ENCODE data around the gene GAS7. TPM values are rescaled to one million over a fixed set of nuclear protein-coding genes. Genes with fewer than 3 reads are reported as not detected.

GAS7 gene
- total RNA-seq, 1 donor from 2014 or later = 47.7 TPM

DNA sequence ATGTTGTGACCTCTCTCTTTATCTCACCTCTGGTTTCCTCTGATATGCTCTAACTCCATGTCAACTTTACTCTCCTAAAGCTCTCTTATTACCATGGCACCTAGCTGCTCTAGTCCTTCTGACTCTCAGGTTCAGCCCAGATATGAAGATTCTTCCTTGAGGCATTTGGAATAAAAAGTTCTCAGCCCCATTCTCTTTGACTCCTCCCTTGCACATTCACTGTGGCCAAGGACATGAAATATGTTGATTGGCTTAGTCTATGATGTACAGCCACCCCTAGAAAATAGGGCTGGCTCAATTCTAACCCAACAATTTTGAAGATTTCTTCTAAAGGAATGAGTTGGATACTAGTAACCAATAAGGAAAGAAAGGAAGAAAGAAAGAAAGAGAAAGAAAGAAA, 20.8 kb upstream of the GAS7 start:
- Mint-ChIP-seq H3K27ac (no peak overlapping the region), H3K9me3 (peaks cover 16% of the 10 kb centered on the region), H3K4me1 (peaks cover 4% of the 10 kb centered on the region)

DNA sequence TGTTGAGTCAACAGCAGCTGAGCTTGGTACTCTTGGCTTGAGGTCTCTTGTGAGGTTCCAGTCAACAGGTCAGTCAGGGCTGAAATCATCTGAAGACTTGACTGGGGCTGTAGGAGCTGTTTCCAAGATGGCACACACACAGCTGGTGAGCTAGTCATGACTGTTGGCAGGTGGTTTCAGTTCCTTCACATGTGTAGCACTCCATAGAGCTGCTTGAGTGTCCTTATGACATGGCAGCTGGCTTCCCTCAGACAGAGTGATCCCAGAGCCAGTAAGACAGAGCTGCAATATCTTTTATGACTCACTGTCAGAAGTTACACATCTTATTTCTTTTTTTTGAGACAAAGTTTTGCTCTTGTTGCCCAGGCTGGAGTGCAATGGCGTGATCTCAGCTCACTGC, 19.5 kb upstream of the GAS7 start:
- no peaks in the 10 kb centered on the region for H3K27me3 Mint-ChIP-seq (ENCODE audit: low read depth)
- H3K9me3 Mint-ChIP-seq = peaks cover 16% of the 10 kb centered on the region
- DNase-seq (ENCODE audit: low spot score in 2 of 2, unreplicated experiment in 2 of 2) = no peak
- H3K36me3 Mint-ChIP-seq = no peaks in the 10 kb centered on the region
- peaks cover 4% of the 10 kb centered on the region for H3K4me1 Mint-ChIP-seq
- H3K27ac Mint-ChIP-seq = no peak overlapping the region
- no peak overlapping the region for H3K4me3 Mint-ChIP-seq
- TF ChIP-seq, protein P1, sequence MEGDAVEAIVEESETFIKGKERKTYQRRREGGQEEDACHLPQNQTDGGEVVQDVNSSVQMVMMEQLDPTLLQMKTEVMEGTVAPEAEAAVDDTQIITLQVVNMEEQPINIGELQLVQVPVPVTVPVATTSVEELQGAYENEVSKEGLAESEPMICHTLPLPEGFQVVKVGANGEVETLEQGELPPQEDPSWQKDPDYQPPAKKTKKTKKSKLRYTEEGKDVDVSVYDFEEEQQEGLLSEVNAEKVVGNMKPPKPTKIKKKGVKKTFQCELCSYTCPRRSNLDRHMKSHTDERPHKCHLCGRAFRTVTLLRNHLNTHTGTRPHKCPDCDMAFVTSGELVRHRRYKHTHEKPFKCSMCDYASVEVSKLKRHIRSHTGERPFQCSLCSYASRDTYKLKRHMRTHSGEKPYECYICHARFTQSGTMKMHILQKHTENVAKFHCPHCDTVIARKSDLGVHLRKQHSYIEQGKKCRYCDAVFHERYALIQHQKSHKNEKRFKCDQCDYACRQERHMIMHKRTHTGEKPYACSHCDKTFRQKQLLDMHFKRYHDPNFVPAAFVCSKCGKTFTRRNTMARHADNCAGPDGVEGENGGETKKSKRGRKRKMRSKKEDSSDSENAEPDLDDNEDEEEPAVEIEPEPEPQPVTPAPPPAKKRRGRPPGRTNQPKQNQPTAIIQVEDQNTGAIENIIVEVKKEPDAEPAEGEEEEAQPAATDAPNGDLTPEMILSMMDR (IDR thresholded peaks at IDR 0.05; ENCODE audit: unreplicated experiment) = no peak

More for the DNA sequence above, 20.8 kb upstream of the GAS7 start:
- H3K4me3 Mint-ChIP-seq = no peak overlapping the region
- H3K36me3 Mint-ChIP-seq = no peaks in the 10 kb centered on the region
- TF ChIP-seq, protein P1 (IDR thresholded peaks at IDR 0.05; ENCODE audit: unreplicated experiment) = no peak
- no peaks in the 10 kb centered on the region for H3K27me3 Mint-ChIP-seq (ENCODE audit: low read depth)
- no peak for DNase-seq (ENCODE audit: low spot score in 2 of 2, unreplicated experiment in 2 of 2)

DNA sequence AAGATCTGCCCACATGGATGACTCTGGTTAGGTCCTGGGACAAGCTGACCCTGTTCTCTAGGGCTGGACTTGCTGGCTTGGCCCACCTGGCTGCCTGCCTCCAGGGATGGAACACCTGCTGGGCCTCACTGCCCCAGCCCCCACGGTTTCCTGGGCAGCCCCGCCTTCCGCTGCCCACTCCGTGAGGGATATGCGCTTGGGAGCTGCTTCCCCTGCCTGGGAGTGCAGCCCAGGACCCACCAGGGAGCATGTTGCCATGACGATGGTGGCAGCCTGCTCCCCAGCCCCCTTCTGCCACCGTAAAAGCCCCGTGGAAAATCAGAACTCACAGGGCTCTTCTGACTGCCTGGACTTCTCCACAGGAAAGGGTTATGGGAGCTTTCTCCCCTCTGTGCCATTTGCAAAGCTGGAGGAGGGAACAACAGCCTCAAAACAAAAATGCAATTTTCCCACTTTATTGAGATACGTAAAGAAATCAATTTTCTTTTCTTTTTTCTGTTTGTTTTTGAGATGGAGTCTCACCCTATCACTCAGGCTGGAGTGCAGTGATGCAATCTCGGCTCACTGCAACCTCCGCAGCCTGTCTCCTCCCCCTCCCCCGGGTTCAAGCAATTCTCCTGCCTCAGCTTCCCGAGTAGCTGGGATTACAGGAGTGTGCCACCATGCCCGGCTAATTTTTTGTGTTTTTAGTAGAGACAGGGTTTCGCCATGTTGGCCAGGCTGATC, 18.0 kb upstream of the GAS7 start:
- DNase-seq (ENCODE audit: low spot score in 2 of 2, unreplicated experiment in 2 of 2) = no peak

DNA sequence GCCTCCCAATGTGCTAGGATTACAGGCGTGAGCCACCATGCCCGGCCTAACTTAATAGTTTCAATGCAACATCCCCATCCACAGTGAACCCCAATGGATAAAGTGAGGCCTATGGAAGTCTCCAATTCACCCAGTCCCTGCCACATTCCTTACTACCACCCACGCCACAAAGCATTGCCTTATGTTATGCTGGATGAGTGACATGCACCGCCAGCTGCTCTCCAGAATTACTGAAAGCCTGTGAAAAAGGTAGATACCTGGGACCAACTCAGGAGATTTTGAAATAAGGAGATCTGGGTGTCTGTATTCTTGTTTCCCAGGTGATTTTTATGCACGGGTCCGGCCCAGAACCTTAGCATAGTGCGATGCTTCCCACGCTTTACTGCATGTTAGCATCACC, 16.9 kb upstream of the GAS7 start:
- no peaks in the 10 kb centered on the region for H3K27me3 Mint-ChIP-seq (ENCODE audit: low read depth)
- H3K4me1 Mint-ChIP-seq = peaks cover 9% of the 10 kb centered on the region
- no peak overlapping the region for H3K27ac Mint-ChIP-seq
- peaks cover 11% of the 10 kb centered on the region for H3K9me3 Mint-ChIP-seq
- no peak for DNase-seq (ENCODE audit: low spot score in 2 of 2, unreplicated experiment in 2 of 2)
- TF ChIP-seq, protein P1 (IDR thresholded peaks at IDR 0.05; ENCODE audit: unreplicated experiment) = no peak
- no peak overlapping the region for H3K4me3 Mint-ChIP-seq
- no peaks in the 10 kb centered on the region for H3K36me3 Mint-ChIP-seq

More for the DNA sequence above, 18.0 kb upstream of the GAS7 start:
- Mint-ChIP-seq H3K27ac (no peak overlapping the region), H3K9me3 (peaks cover 11% of the 10 kb centered on the region), H3K27me3 (ENCODE audit: low read depth) (no peaks in the 10 kb centered on the region), H3K36me3 (no peaks in the 10 kb centered on the region), H3K4me3 (no peak overlapping the region), H3K4me1 (peaks cover 4% of the 10 kb centered on the region)
- TF ChIP-seq, protein P1 (IDR thresholded peaks at IDR 0.05; ENCODE audit: unreplicated experiment) = no peak

DNA sequence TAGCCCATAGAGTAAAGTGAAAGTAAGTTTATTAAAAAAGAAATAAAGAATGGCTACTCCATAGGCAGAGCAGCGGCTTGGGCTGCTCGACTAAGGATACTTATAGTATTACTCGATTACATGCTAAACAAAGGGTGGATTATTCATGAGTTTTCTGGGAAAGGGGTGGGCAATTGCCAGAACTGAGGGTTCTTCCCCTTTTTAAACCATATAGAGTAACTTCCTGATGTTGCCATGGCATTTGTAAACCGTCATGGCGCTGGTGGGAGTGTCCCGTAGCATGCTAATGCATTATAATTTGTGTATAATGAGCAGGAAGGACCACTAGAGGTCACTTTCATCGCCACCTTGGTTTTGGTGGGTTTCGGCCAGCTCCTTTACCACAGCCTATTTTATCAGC, 13.3 kb upstream of the GAS7 start:
- Mint-ChIP-seq H3K27ac (peak overlapping the region; percentile 71), H3K9me3 (peaks cover 3% of the 10 kb centered on the region), H3K27me3 (ENCODE audit: low read depth) (no peaks in the 10 kb centered on the region), H3K4me1 (peaks cover 25% of the 10 kb centered on the region), H3K4me3 (no peak overlapping the region), H3K36me3 (no peaks in the 10 kb centered on the region)
- DNase-seq (ENCODE audit: low spot score in 2 of 2, unreplicated experiment in 2 of 2) = no peak
- TF ChIP-seq, protein P1 (IDR thresholded peaks at IDR 0.05; ENCODE audit: unreplicated experiment) = no peak
